GOT3 (cell line): ENCODE data around the gene GJA5.
"Not testable (repeated sequence)": the region's sequence is repeated elsewhere in the genome, so short reads cannot be mapped to it uniquely, and the experiment has no call there.

Experiments
- DNase-seq: peaks from one replicate; lab custom pipeline; 2025; ENCODE audit warnings: mixed read lengths; lab: John Stamatoyannopoulos, UW

GJA5 gene

GRCh38 chr1:147762233-147763024 is 2.0 kb upstream of the GJA5 start:
- DNase-seq = no peak

- DNase-seq = no peak
These were observed 1.9 kb downstream of the GJA5 start for GRCh38 chr1:147758379-147759100.

DNA sequence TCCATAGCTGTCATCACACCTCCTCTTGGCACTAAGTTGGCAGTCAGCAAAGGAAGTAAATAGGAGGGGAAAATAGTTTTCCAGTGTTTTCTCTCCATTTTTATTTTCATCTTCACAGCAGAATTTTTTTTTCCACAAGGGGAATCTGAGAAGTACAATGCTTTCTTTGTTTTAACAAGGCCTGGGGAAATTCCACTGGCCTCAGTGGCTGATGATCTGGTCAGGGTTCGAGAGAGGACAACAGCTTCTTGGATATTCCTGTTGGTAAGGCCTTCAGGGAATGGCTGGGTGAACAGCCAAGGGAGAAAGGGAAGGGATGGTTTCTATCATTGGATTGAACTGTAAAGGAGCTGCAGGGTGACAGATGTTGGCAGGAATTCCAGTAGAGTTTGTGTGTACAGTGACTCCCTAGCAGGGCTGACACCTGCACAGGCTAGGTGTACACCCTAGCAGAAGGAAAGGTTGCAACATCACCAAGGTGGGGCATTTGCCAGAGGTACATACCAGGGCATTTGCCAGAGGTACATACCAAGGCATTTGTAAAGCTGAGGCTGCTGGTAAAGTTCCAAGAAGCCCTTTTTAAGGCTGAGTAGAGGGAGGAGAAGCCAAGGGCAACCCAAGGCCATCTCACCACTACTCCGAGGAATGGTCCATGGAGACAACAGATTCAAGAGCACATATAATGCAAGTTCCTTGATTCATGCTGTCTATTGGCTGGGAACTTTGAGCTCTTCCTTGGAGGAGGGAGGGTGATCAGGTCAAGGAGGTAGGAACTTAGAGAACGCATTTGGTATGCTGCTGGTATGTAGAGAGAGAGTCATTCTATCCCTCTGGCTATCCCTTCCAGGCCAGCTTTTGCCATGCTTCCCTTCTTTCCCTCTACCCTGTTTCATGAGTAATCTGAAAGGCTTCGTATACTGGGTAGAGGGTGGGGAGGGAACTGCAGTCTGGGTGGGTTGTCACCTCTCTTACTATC is 3.1 kb downstream of the GJA5 start:
- no peak for DNase-seq

DNA sequence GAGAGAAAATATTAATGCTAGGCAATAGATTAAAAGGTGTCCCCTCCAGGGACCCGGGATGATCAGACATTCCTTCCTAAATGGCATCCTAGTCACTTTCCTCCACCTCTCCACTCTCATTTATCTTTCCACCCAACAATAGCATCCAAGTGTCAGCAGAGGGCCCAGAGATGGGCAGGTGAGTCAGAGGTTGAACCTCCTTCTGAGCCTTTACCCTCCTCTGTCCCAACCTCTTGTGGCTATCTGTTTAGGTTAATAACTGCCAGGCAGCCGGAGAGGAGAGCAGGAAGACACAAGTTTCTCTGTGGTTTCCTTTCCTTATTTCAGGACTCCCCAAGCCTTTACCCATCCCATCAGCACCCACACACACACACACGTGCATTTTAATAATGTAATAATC is 4.1 kb downstream of the GJA5 start:
- no peak for DNase-seq

GRCh38 chr1:147754661-147755060 is 5.7 kb downstream of the GJA5 start:
- no peak for DNase-seq

- no peak for DNase-seq
These were observed 7.3 kb downstream of the GJA5 start for GRCh38 chr1:147753081-147753480.

- no peak for DNase-seq
These were observed 7.9 kb downstream of the GJA5 start for GRCh38 chr1:147752511-147752910.

GRCh38 chr1:147751346-147751745 is 9.1 kb downstream of the GJA5 start:
- DNase-seq = no peak

DNA sequence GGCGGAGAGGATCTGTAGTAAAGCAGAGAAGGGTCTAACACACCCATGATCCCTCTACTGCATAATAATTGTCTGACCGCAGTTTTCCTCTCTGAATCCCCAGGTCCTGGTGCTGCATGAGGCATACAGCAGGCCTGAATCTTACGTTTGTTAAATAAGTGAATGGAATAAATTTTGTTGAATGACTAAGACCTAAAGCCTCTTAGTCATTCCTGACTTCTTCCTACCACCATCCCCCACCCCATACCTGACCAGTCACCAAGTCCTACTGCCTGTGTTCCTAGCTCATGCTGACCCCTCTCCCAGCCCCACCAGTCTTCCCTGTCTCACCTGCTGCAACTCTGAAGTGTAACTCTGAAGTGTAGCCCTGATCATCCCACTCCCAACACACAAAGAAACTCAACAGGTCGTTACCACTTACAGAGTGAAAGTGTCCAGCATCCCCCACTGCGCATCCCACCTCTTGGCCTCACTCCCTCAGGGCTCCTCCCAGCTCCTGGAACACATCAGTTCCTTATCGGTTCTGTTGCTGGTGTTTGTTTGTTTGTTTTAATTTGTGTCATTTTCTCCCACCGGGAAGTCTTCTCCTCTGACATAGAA is 9.7 kb downstream of the GJA5 start:
- DNase-seq = no peak

DNA sequence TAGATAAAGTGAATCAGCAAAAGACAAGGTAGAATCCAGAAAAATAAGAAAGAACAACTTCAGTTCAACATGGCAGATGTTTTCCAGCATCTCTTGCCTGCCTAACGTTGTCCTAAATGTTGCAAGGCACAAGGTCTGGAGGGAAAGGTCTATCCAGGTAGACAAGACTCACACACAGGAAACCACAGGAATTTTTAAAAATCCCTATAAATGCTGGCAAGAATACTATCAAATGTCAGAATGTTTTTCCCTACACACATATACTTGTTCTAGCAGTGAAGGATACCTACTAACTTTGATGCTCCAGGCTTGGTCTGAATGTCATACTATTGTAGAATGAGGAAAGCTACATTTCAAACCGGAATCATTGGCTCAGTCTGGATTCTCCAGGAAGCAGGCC is 10.6 kb downstream of the GJA5 start:
- no peak for DNase-seq

GRCh38 chr1:147748676-147749350 is 11.6 kb downstream of the GJA5 start:
- DNase-seq = no peak

- no peak for DNase-seq
These were observed 12.4 kb downstream of the GJA5 start for GRCh38 chr1:147747966-147748365.

DNA sequence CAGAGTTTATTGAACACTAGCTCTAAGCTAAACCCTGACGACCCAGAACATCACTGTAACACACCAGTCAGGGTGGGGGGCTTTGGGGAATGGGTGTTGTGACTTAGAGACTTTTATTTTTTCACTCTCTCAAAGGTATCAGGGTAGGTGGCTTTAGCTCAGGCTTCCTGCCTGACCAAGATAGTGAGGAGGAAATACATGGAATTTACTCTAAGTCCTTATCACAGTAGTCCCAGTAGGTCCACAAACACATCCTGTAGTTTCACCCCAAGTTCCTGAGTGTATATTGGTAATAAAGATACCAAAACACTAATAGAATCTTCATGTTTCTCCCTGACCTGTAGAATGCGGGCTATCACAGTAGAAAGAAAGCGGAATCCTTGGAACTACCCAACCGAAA is 15.1 kb downstream of the GJA5 start:
- DNase-seq = no peak

- no peak for DNase-seq
These were observed 19.3 kb downstream of the GJA5 start for GRCh38 chr1:147741065-147741464.

DNA sequence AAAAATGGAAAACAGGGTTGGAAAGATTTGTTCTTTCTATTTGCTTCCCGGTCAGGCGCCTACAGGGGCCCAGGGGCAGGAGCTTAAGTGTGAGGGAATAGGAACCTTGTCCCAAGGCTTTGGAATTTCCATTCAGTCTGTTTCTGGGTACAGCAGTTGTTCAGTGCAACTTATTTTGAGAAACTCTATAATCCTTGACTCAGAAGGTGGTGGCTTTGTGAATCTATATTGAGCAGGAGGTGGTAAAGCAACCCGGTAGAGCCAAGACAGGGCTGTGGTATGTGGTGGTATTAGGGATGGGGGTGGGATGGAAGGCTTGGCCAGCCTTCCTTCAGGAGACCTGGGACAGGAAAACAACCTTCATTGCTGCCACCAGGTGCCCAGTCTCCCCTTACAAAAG is 20.0 kb downstream of the GJA5 start:
- no peak for DNase-seq

- no peak for DNase-seq
These were observed 21.5 kb downstream of the GJA5 start for GRCh38 chr1:147738739-147739476.

DNA sequence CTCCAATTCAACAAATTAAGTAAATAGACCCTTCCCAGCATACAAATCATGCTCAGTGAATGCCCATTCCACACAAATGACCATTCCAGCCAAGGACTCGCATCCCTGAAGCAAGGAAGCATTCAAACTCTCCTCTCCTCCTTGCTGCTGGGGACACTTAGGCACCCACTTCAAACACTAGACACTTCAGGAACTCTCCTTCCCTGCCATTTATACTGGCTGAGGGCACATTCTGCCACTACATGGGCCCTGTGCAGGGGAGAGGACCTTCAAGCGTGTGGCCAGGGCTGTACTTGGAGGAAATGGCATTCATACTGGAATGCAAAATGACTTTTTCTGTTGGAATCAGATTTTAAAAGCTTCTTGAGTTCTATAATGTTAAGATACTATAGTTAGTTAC is 22.3 kb downstream of the GJA5 start:
- no peak for DNase-seq

DNA sequence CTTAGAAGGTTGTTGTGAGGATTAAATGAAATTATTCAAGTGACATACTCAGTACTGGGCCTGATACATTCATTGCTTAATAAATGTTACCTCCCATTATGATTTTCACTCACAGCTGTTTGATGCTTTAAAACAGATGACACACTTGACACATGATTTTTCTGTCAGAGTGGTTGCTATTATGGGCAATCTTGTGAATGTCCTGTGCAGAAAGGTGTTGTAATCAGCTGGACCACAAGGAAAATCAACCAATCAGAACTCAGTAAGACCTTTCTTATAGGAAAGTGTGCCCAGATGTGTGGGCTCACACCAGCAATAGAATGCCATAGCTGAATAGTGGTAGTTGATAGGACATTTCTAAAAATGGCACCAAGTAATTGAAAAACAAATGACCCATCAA is 23.5 kb downstream of the GJA5 start:
- DNase-seq = no peak

GRCh38 chr1:147735423-147735822 is 25.0 kb downstream of the GJA5 start:
- DNase-seq = no peak

DNA sequence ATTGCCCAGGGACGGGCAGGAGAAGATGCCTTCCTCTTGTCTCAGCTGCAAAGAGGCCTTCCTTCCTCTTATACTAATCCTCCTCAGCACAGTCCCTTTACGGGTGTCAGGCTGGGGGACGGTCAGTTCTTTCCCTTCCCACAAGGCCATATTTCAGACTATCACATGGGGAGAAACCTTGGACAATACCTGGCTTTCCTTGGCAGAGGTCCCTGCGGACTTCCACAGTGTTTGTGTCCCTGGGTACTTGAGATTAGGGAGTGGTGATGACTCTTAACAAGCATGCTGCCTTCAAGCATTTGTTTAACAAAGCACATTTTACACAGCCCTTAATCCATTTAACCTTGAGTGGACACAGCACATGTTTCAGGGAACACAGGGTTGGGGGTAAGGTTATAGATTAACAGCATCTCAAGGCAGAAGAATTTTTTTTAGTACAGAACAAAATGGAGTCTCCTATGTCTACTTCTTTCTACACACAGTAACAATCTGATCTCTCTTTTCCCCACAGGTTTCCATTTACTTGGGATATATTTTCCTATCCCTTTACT is 26.0 kb downstream of the GJA5 start:
- not testable (repeated sequence) for DNase-seq
